AG10803 (cell line): ENCODE data around the gene CELSR1.

Source experiments
- DNase-seq: peaks from one replicate; pipeline ENCODE4 v3.0.0; 2010; ENCODE audit warnings: low read depth
- H3K4me3 ChIP-seq: 2 replicates; pipeline ENCODE4 v1.5.1; 2011; ENCODE audit warnings: mild to moderate bottlenecking, low read length, control low read depth
- CTCF ChIP-seq: conservative IDR thresholded peaks from 2 replicates; pipeline ENCODE4 v1.5.1; 2011; ENCODE audit warnings: mild to moderate bottlenecking, low read length, control low read depth, inconsistent platforms

The CELSR1 gene

GRCh38 chr22:46482056-46482675 is 55.3 kb downstream of the CELSR1 start:
- no peak for DNase-seq
- no peak for TF ChIP-seq CTCF
- H3K4me3 ChIP-seq = no peak overlapping the region

GRCh38 chr22:46481386-46481785 is 56.0 kb downstream of the CELSR1 start:
- H3K4me3 ChIP-seq = no peak overlapping the region
- DNase-seq = no peak
- TF ChIP-seq CTCF = no peak

DNA sequence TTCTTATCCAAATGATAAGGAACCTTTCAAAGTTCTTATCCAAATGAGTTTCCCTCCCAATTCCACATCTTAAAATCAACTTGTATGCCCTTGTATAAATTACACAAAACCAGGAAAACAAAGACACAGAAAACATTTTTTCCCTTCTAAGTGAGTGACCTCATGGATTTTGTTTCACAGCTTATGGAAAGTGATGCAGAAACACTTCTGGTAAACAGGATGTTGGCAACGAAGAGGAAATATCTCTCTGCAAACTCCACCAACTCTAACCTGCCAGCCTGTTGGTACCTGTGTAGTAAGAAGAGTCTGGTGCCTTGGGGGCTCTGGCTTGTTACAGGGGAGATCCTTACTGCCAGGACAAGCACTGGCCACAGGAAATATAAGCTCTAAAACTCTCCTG is 57.0 kb downstream of the CELSR1 start:
- TF ChIP-seq CTCF = no peak
- no peak overlapping the region for H3K4me3 ChIP-seq
- no peak for DNase-seq

GRCh38 chr22:46479046-46479445 is 58.4 kb downstream of the CELSR1 start:
- no peak for TF ChIP-seq CTCF
- no peak overlapping the region for H3K4me3 ChIP-seq
- DNase-seq = no peak

GRCh38 chr22:46478083-46478551 is 59.3 kb downstream of the CELSR1 start:
- DNase-seq = no peak
- no peak for TF ChIP-seq CTCF
- H3K4me3 ChIP-seq = no peak overlapping the region

- no peak overlapping the region for H3K4me3 ChIP-seq
- TF ChIP-seq CTCF = no peak
- no peak for DNase-seq
Measured at GRCh38 chr22:46476547-46476941, 60.9 kb downstream of the CELSR1 start.

- no peak overlapping the region for H3K4me3 ChIP-seq
- DNase-seq = no peak
- TF ChIP-seq CTCF = no peak
Measured at GRCh38 chr22:46473896-46474557, 63.4 kb downstream of the CELSR1 start.
